Stimulated activated CD4-positive, alpha-beta T cell treated with anti-CD3 and anti-CD28 coated beads, Interleukin-4, amount 100 ng/mL, for 24 hours (primary cell): ENCODE results near the gene SMAP1.

Experiments used
- DNase-seq: peaks from one replicate; pipeline ENCODE4 v3.0.0-alpha.2; 2020

Gene SMAP1

GRCh38 chr6:70844301-70844700, 176.6 kb downstream of the SMAP1 start:
- DNase-seq: no peak

- DNase-seq: no peak
Measured at GRCh38 chr6:70846207-70846835, 178.6 kb downstream of the SMAP1 start.

- DNase-seq: no peak
Measured at GRCh38 chr6:70847106-70848084, 179.7 kb downstream of the SMAP1 start.

GRCh38 chr6:70849348-70850069, 181.8 kb downstream of the SMAP1 start:
- DNase-seq: no peak

- DNase-seq: no peak
Measured at GRCh38 chr6:70852667-70853246, 185.1 kb downstream of the SMAP1 start.

- DNase-seq: no peak
Measured at GRCh38 chr6:70857387-70858077, 189.8 kb downstream of the SMAP1 start.

GRCh38 chr6:70860045-70860444, 192.4 kb downstream of the SMAP1 start:
- DNase-seq: no peak

- DNase-seq: no peak
Measured at GRCh38 chr6:70860920-70861319, 193.2 kb downstream of the SMAP1 start.

- DNase-seq: no peak
Measured at GRCh38 chr6:70863343-70863742, 195.7 kb downstream of the SMAP1 start.

GRCh38 chr6:70864401-70864800, 196.7 kb downstream of the SMAP1 start:
- no peak for DNase-seq

GRCh38 chr6:70872469-70872868, 204.8 kb downstream of the SMAP1 start:
- DNase-seq: no peak

- no peak for DNase-seq
Measured at GRCh38 chr6:70874181-70874913, 206.7 kb downstream of the SMAP1 start.

GRCh38 chr6:70879496-70879895, 211.8 kb downstream of the SMAP1 start:
- DNase-seq: no peak

GRCh38 chr6:70884074-70884983, 216.6 kb downstream of the SMAP1 start:
- DNase-seq: peak; percentile 68

GRCh38 chr6:70886071-70886470, 218.4 kb downstream of the SMAP1 start:
- no peak for DNase-seq

GRCh38 chr6:70886661-70887060, 219.0 kb downstream of the SMAP1 start:
- no peak for DNase-seq

- DNase-seq: no peak
Measured at GRCh38 chr6:70889270-70889669, 221.6 kb downstream of the SMAP1 start.

GRCh38 chr6:70894001-70894400, 226.3 kb downstream of the SMAP1 start:
- DNase-seq: no peak

- no peak for DNase-seq
Measured at GRCh38 chr6:70900047-70900446, 232.4 kb downstream of the SMAP1 start.

- DNase-seq: no peak
Measured at GRCh38 chr6:70901324-70901723, 233.6 kb downstream of the SMAP1 start.
